Liver (tissue), 3 donors: ENCODE data around the gene ANKRD13B.

Experiments used
- EGR1 ChIP-seq, 2 donors: IDR thresholded peaks; 2 replicates each; pipeline ENCODE4 v1.6.1; 2016 to 2018; ENCODE audit warnings: antibody characterized with exemption in 2 of 2, low read depth in 2 of 2
- JUND ChIP-seq, 2 donors: IDR thresholded peaks; 2 replicates each; pipeline ENCODE4 v1.6.1; 2016; ENCODE audit warnings: antibody characterized with exemption in 2 of 2
- NR2F2 ChIP-seq: IDR thresholded peaks from 2 replicates; pipeline ENCODE4 v1.6.1; 2016; ENCODE audit warnings: antibody characterized with exemption
- SP1 ChIP-seq: IDR thresholded peaks from 2 replicates; pipeline ENCODE4 v1.6.1; 2018; ENCODE audit warnings: antibody characterized with exemption, mild to moderate bottlenecking
- TAF1 ChIP-seq: conservative IDR thresholded peaks from 2 replicates; pipeline ENCODE4 v1.6.1; 2016; ENCODE audit warnings: antibody characterized with exemption, mild to moderate bottlenecking
- ZBTB33 ChIP-seq: IDR thresholded peaks from 2 replicates; pipeline ENCODE4 v1.6.1; 2016; ENCODE audit warnings: antibody characterized with exemption
- TF ChIP-seq, protein P1 (sequence below): fragments of 150-350 bp; IDR thresholded peaks from 2 replicates; pipeline ENCODE4 v1.5.1; 2017; ENCODE audit warnings: improper control_type of control experiment, low read depth, low read length; ENCODE audit not compliant: missing input control
- donor health status: healthy.
- donor health status: healthy.

- TF ChIP-seq, protein P1, sequence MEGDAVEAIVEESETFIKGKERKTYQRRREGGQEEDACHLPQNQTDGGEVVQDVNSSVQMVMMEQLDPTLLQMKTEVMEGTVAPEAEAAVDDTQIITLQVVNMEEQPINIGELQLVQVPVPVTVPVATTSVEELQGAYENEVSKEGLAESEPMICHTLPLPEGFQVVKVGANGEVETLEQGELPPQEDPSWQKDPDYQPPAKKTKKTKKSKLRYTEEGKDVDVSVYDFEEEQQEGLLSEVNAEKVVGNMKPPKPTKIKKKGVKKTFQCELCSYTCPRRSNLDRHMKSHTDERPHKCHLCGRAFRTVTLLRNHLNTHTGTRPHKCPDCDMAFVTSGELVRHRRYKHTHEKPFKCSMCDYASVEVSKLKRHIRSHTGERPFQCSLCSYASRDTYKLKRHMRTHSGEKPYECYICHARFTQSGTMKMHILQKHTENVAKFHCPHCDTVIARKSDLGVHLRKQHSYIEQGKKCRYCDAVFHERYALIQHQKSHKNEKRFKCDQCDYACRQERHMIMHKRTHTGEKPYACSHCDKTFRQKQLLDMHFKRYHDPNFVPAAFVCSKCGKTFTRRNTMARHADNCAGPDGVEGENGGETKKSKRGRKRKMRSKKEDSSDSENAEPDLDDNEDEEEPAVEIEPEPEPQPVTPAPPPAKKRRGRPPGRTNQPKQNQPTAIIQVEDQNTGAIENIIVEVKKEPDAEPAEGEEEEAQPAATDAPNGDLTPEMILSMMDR: no peak
- no peak for TF ChIP-seq TAF1
- no peak for TF ChIP-seq JUND (IDR thresholded peaks at IDR 0.05)
- no peak for TF ChIP-seq SP1
- no peak for TF ChIP-seq NR2F2
- no peak for TF ChIP-seq ZBTB33
- TF ChIP-seq EGR1 (IDR thresholded peaks at IDR 0.05; ENCODE audit: low read depth in 2 of 2): no peak
These were observed 26.3 kb downstream of the ANKRD13B start for GRCh38 chr17:29619251-29619650.
